Measurements from ENCODE around the gene PCBP2.
"Not testable (repeated sequence)": the region's sequence is repeated elsewhere in the genome, so short reads cannot be mapped to it uniquely, and the experiment has no call there.

PCBP2 gene

GRCh38 chr12:53451661-53452158 is at the start of gene PCBP2:
PCBP2 (plus strand) TSS chr12:53452102; CDS start chr12:53454801, 2,699 bp downstream.
- DNase-seq (ENCODE audit: low read depth in 2 of 2, low spot score in 1 of 2) = peak; percentile 86 to 97

GRCh38 chr12:53402351-53402750 is 49.6 kb upstream of the PCBP2 start:
- not testable (repeated sequence) for DNase-seq (ENCODE audit: low read depth in 2 of 2, low spot score in 1 of 2)

- no peak for DNase-seq (ENCODE audit: low read depth in 2 of 2, low spot score in 1 of 2)
These were observed 49.0 kb upstream of the PCBP2 start for GRCh38 chr12:53402871-53403270.

GRCh38 chr12:53410951-53411350 is 41.0 kb upstream of the PCBP2 start:
- no peak for DNase-seq (ENCODE audit: low read depth in 2 of 2, low spot score in 1 of 2)

- no peak for DNase-seq (ENCODE audit: low read depth in 2 of 2, low spot score in 1 of 2)
These were observed 38.3 kb upstream of the PCBP2 start for GRCh38 chr12:53413485-53414204.

GRCh38 chr12:53414756-53415417 is 37.0 kb upstream of the PCBP2 start:
- no peak for DNase-seq (ENCODE audit: low read depth in 2 of 2, low spot score in 1 of 2)

GRCh38 chr12:53415752-53416389 is 36.0 kb upstream of the PCBP2 start:
- not testable (repeated sequence) for DNase-seq (ENCODE audit: low read depth in 2 of 2, low spot score in 1 of 2)

- not testable (repeated sequence) for DNase-seq (ENCODE audit: low read depth in 2 of 2, low spot score in 1 of 2)
These were observed 34.5 kb upstream of the PCBP2 start for GRCh38 chr12:53417291-53417816.

GRCh38 chr12:53418221-53418620 is 33.7 kb upstream of the PCBP2 start:
- no peak for DNase-seq (ENCODE audit: low read depth in 2 of 2, low spot score in 1 of 2)

GRCh38 chr12:53419756-53420155 is 32.1 kb upstream of the PCBP2 start:
- DNase-seq (ENCODE audit: low read depth in 2 of 2, low spot score in 1 of 2) = no peak

GRCh38 chr12:53422247-53422646 is 29.7 kb upstream of the PCBP2 start:
- DNase-seq (ENCODE audit: low read depth in 2 of 2, low spot score in 1 of 2) = not testable (repeated sequence)

- DNase-seq (ENCODE audit: low read depth in 2 of 2, low spot score in 1 of 2) = no peak
These were observed 28.3 kb upstream of the PCBP2 start, which contains the start of gene AMHR2 for GRCh38 chr12:53423597-53423996. AMHR2 (plus strand) TSS chr12:53423855; CDS start chr12:53423935, 80 bp downstream.

GRCh38 chr12:53424626-53425514 is 27.0 kb upstream of the PCBP2 start:
- no peak for DNase-seq (ENCODE audit: low read depth in 2 of 2, low spot score in 1 of 2)

GRCh38 chr12:53425515-53426150 is 26.3 kb upstream of the PCBP2 start:
- DNase-seq (ENCODE audit: low read depth in 2 of 2, low spot score in 1 of 2) = no peak

GRCh38 chr12:53427905-53428594 is 23.9 kb upstream of the PCBP2 start:
- peak in 1 of 2 donors; percentile 2 for DNase-seq (ENCODE audit: low read depth in 2 of 2, low spot score in 1 of 2)

- DNase-seq (ENCODE audit: low read depth in 2 of 2, low spot score in 1 of 2) = no peak
These were observed 23.2 kb upstream of the PCBP2 start for GRCh38 chr12:53428741-53429140.

GRCh38 chr12:53430116-53430515 is 21.8 kb upstream of the PCBP2 start:
- DNase-seq (ENCODE audit: low read depth in 2 of 2, low spot score in 1 of 2) = no peak

GRCh38 chr12:53431187-53431586 is 20.7 kb upstream of the PCBP2 start:
- no peak for DNase-seq (ENCODE audit: low read depth in 2 of 2, low spot score in 1 of 2)

GRCh38 chr12:53435326-53435725 is 16.6 kb upstream of the PCBP2 start:
- not testable (repeated sequence) for DNase-seq (ENCODE audit: low read depth in 2 of 2, low spot score in 1 of 2)

All from stimulated activated CD8-positive, alpha-beta memory T cell treated with anti-CD3 and anti-CD28 coated beads, Interleukin-4, amount 100 ng/mL, for 4 hours (primary cell).